Right cardiac atrium (tissue), 5 donors: ENCODE data around the gene GFRA3. TPM values are rescaled to one million over a fixed set of nuclear protein-coding genes. Genes with fewer than 3 reads are reported as not detected.
A peak's percentile ranks its signal among the peaks of the same experiment; 100 is the strongest.
"Not testable (repeated sequence)": the region's sequence is repeated elsewhere in the genome, so short reads cannot be mapped to it uniquely, and the experiment has no call there.

Experiments
- ATAC-seq, 2 donors: fragments of 200-7000 bp; cut with Tn5 transposase; one replicate each; pipeline versions ENCODE4 v1.8.0 to v1.9.1; 2020; ENCODE audit warnings: moderate library complexity in 2 of 2, mild to moderate bottlenecking in 1 of 2
- DNase-seq, 3 donors: peaks; one replicate each; pipeline ENCODE4 v3.0.0-alpha.2; 2020
- H3K27ac ChIP-seq: one replicate; pipeline ENCODE4 v1.5.1; 2013; ENCODE audit warnings: mild to moderate bottlenecking, low read length, control low read depth, moderate library complexity
- H3K27me3 ChIP-seq: one replicate; pipeline ENCODE4 v1.6.1; 2013; ENCODE audit not compliant: control insufficient read depth, insufficient read depth
- H3K4me1 ChIP-seq: one replicate; pipeline ENCODE4 v1.6.1; 2013; ENCODE audit warnings: low read length; ENCODE audit not compliant: control insufficient read depth, insufficient read depth
- H3K4me3 ChIP-seq: one replicate; pipeline ENCODE4 v1.5.1; 2013; ENCODE audit warnings: low read length, control low read depth
- H3K9me3 ChIP-seq: one replicate; pipeline ENCODE4 v1.6.1; 2013; ENCODE audit warnings: low read length; ENCODE audit not compliant: control insufficient read depth
- WGBS: extraction: QIAGEN DNeasy Blood & Tissue Kit; methylation state at CpG from one replicate; pipeline ENCODE4 v1.1.7; 2013; 5-methylcytosine and 5-hydroxymethylcytosine counted together
- intact Hi-C, 4 donors: fragments of 100-400 bp; cut with DNase I; formaldehyde crosslinking; loops; one replicate each; pipeline versions ENCODE4 v1.11.0 to v1.14.0; 2022 to 2023
- polyA plus RNA-seq: library from polyadenylated mRNA; stranded (reverse); fragments of 200-250 nt; gene quantifications from one replicate; pipeline ENCODE4 v1.2.3, GENCODE V29; 2013
- total RNA-seq, 4 donors: library from RNA; stranded (reverse); fragmentation: NEBNext Ultra II Directional; extraction: Animal tissue kit (Norgen Biotek cat#: 25700); gene quantifications; one replicate each; pipeline ENCODE4 v1.2.1, GENCODE V29; 2021
- donor health status: healthy with polysubstance abuse.
- donor health status: DM: no; HTN: yes; CAD: no.
- donor health status: DM: no; HTN: no; CAD: no.
- donor health status: DM: no; HTN: yes; CAD: no; lungs with severe emphysema.
- donor health status: DM: yes; HTN: yes; CAD: no.

GFRA3 gene
- total and polyA plus RNA-seq, 5 donors = 1.0 to 2.5 (median 1.8) TPM

DNA sequence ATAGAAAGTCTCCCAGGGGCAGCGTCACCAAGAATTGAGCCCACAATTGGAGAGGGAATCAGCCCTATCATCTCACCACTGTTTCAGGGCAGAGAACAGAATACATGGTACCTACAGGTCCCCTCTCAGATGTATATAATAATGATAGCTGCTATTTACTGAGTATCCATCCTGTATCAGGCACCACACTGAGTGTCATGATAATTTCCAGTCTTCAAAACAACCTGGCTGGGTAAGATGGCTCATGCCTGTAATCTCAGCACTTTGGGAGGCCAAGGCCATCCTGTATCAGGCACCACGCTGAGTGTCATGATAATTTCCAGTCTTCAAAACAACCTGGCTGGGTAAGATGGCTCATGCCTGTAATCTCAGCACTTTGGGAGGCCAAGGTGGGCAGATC, 26.6 kb downstream of the GFRA3 start:
- H3K9me3 ChIP-seq, DNase-seq, H3K4me3 ChIP-seq, H3K27ac ChIP-seq, intact Hi-C loops, H3K27me3 ChIP-seq, ATAC-seq, H3K4me1 ChIP-seq: not testable (repeated sequence)
- WGBS = 73% methylated on average over 2 of the region's 2 CpGs

DNA sequence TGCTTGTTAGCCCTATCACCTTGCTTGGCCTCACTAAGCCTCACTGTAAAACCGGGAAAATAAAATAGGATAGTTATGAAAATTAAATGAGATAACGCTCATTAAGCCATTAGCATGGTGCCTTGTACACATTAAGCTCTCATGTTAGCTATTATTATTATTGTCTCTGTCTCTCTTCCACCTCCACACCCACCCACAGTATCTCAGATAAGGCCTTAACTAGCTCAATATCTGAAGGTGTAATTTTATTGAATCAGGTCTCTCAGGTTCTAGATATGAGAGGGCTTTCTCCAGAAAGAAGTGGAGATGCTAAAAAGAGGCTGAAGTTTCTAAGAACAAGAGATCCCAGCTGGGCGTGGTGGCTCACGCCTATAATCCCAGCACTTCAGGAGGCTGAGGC, 27.6 kb downstream of the GFRA3 start:
- 91% methylated on average over 4 of the region's 4 CpGs for WGBS
- H3K27me3 ChIP-seq = no peaks in the 10 kb centered on the region
- intact Hi-C loops = no loop called here
- DNase-seq (no peak), ATAC-seq (no peak)
- no peaks in the 10 kb centered on the region for H3K9me3 ChIP-seq
- H3K4me3 ChIP-seq = no peak overlapping the region
- H3K27ac ChIP-seq = no peak overlapping the region
- no peaks in the 10 kb centered on the region for H3K4me1 ChIP-seq

DNA sequence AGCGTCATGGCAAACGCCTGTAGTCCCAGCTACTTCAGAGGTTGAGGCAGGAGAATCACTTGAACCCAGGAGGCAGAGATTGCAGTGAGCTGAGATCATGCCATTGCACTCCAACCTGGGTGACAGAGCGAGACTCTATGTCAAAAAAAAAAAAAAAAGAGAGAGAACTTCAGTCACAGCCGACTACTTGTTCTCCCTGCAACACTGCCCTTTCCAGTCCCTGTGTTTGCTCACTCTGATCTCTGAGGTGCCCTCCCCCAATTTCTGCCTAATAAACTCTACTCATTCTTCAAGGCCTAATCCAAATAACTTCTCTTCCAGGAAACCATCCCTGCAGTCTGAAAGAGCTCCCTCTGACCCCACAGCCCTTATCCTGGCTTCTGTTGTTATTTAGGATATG, 28.1 kb downstream of the GFRA3 start:
- DNase-seq (no peak), ATAC-seq (no peak)
- no peaks in the 10 kb centered on the region for H3K9me3 ChIP-seq
- intact Hi-C loops = no loop called here
- H3K27ac ChIP-seq = no peak overlapping the region
- no peaks in the 10 kb centered on the region for H3K4me1 ChIP-seq
- no peaks in the 10 kb centered on the region for H3K27me3 ChIP-seq
- H3K4me3 ChIP-seq = no peak overlapping the region
- 83% methylated on average over 4 of the region's 4 CpGs for WGBS

DNA sequence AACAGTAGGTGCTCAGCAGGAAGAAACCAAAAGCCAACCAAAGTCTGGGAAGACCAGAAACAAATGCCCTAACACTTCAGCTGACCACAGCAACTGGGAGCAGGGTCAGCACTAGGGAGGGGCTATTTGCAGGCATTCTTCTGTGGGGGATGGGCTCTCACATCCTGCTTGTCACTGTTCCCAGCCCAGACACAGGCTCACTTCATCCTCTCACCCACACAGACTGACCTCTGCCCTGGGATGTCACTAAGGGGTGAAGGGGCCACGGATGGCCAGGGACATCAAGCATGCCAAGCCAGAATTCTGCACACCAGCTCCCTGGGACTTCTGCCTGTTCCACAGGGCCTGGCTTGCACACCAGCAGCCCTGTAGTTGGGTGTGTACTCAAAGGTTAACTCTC, 28.7 kb downstream of the GFRA3 start:
- 19% methylated on average over 1 of the region's 1 CpG for WGBS
- no peaks in the 10 kb centered on the region for H3K4me1 ChIP-seq
- H3K9me3 ChIP-seq = no peaks in the 10 kb centered on the region
- no peak for ATAC-seq
- H3K27ac ChIP-seq = no peak overlapping the region
- DNase-seq = no peak
- no peaks in the 10 kb centered on the region for H3K27me3 ChIP-seq
- no peak overlapping the region for H3K4me3 ChIP-seq
- intact Hi-C loops = no loop called here

DNA sequence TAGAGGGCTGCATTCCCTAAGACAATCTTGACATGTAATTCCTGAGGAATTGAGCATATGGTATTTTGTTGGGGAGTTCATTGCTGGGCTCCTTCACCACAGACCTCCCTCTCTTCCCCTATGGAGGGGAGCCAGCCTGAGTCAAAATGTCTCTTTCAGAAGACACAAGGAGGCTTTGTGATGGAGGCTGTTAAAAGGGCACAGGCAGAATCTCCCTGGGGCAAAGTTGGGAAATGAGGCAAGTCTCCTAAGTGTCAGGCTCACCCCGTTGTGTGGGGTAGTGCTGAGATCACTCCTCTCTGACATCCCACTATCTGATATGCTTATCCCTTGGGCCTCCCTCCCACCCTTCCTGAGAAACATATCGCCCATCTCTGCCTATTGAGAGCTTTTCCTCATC, 30.6 kb downstream of the GFRA3 start:
- WGBS = 31% methylated on average over 2 of the region's 2 CpGs
- ATAC-seq (peak in 1 of 2 donors; percentile 33), DNase-seq (no peak)
- intact Hi-C loops = no loop called here
- no peaks in the 10 kb centered on the region for H3K9me3 ChIP-seq
- no peak overlapping the region for H3K27ac ChIP-seq
- no peak overlapping the region for H3K4me3 ChIP-seq
- no peaks in the 10 kb centered on the region for H3K27me3 ChIP-seq
- no peaks in the 10 kb centered on the region for H3K4me1 ChIP-seq

DNA sequence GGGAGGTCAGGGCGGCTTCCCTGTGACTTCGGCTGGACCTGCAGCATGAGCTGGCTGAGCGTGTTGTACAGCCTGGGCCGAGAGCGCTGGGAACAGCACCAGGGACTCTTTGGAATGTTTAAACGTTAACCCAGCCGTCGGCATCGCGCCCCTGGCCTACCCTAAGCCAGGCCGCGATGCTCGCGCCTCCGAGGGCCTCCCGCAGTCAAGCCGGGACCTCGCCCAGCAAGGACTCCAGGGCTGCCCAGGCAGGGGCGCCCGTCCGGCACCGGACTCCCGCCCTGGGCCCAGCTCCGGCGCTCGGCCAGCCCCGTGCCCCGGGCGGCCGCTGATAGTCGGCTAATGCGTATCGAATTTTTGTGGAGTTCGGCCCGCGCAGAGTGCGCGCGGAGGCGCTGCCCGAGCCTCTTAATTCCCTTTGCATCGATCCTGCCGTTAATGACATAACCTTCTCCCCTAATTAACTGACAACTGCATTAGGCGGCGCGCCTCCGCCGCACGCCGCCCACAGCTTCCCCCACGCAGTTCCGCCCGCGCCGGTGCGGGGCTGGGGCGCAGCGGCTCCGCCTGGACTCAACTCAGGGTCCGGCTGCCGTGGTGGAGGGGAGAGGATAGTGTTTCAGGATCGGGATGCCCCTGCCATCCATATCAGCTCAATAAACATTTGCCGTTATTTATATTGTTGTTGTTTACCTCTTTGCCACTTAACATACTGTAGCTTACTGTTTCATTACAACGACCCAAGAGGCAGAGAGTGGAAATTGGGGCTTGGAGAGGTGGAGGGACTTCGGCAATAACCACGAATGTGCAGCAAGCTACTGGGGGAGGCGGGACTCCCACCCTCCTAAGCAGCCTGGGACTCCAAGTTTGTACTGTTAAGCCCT, 32.5 kb downstream of the GFRA3 start:
- ATAC-seq = peak; percentile 85 to 86
- H3K4me1 ChIP-seq = no peaks in the 10 kb centered on the region
- H3K9me3 ChIP-seq = no peaks in the 10 kb centered on the region
- DNase-seq = peak; percentile 33 to 71 (median 68)
- peak overlapping the region; percentile 53 for H3K4me3 ChIP-seq
- intact Hi-C loops = no loop called here
- 4% methylated on average over 67 of the region's 67 CpGs for WGBS
- H3K27ac ChIP-seq = no peak overlapping the region
- H3K27me3 ChIP-seq = no peaks in the 10 kb centered on the region

DNA sequence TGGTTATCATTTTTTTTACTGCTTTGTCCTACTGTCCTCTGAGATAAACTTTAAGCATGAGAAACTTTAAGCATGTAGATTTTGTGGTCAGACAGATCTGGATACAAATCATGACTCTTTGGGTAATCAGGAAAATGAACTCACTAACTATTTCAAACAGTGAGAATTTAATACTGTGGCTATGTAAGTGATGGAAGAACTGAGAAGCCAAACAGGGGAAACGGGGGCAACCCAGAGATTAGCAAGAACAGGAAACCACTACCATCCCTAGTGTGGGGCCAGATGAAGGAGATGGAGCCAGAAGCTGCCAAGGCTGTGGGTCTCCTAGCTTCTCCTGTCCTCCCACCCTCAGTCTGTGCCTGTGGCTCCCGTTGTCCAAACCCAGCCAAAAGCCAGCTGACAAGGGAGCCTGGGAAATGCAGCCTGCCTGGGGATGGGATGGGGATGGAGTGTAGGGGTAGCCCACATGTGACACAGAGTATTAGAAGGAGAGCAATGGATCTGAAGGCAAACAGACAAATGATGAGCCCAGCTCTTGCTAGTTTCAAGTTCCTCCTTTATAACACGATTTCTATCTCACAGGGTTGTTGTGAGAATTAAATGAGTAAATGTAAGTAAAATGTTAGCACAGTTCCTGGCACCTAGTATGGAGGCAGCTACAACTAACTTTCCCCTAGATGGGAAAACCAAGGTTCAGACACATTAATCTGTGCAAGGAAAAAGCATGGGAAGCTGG, 33.6 kb downstream of the GFRA3 start:
- Histone ChIP-seq H3K27ac (no peak overlapping the region), H3K9me3 (no peaks in the 10 kb centered on the region), H3K4me3 (no peak overlapping the region), H3K27me3 (no peaks in the 10 kb centered on the region), H3K4me1 (no peaks in the 10 kb centered on the region)
- 62% methylated on average over 3 of the region's 3 CpGs for WGBS
- ATAC-seq (no peak), DNase-seq (no peak)
- intact Hi-C loops = no loop called here

DNA sequence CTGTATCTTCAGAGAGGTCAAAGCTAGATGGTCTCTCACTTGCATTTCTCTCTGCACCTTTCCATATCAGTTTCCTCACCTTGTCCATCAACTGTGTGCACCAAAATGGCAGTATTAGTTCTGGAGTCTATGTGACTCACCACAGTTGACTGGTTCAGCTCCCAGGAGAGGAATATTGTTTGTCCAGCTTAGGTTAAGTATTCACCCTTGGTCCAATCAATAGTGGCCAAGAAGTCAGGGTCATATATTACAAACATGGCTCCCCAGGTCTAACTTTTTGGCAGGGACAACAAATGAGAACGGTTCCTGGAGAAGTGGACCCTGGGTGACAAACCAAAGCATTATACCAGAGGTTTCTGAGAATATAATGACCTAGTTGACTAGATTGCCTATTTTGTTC, 36.4 kb downstream of the GFRA3 start:
- no peak overlapping the region for H3K27ac ChIP-seq
- H3K4me1 ChIP-seq = no peaks in the 10 kb centered on the region
- H3K9me3 ChIP-seq = no peaks in the 10 kb centered on the region
- H3K27me3 ChIP-seq = no peaks in the 10 kb centered on the region
- no peak overlapping the region for H3K4me3 ChIP-seq
- intact Hi-C loops = no loop called here
- no peak for ATAC-seq
- DNase-seq = no peak
- WGBS = 93% methylated on average over 1 of the region's 1 CpG

DNA sequence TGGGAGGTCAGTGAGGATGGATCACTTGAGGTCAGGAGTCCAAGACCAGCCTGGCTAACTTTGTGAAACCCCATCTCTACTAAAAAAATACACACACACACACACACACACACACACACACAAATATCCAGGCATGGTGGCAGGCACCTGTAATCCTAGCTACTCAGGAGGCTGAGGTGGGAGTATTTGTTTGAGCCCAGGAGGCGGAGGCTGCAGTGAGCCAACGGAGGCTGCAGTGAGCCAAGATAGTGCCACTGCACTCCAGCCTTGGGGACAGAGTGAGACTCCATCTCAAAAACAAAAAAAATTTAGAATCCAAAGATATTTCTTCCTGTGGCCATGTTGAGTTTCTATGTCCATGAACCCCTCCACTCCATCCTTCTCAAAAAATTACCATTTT, 39.8 kb downstream of the GFRA3 start:
- intact Hi-C loops = no loop called here
- Histone ChIP-seq H3K4me1 (peaks cover 3% of the 10 kb centered on the region), H3K27me3 (no peaks in the 10 kb centered on the region), H3K9me3 (no peaks in the 10 kb centered on the region), H3K27ac (no peak overlapping the region), H3K4me3 (no peak overlapping the region)
- ATAC-seq (no peak), DNase-seq (no peak)
- 82% methylated on average over 2 of the region's 2 CpGs for WGBS

DNA sequence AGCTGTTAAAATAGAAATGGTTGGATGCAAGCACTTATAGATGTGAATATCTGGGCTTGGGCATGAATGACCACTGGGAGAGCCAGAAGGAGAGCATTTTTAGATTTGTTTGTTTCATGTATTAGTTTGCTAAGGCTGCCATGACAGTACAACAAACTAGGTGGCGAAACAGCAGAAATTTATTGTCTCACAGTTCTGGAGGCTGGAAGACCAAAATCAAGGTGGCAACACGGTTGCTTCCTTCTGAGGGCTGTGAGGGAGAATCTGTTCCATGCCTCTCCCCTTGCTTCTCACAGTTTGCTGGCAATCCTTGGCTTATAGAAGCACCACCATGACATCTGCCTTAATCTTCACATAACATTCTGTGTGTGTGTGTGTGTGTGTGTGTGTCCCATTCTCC, 41.1 kb downstream of the GFRA3 start:
- Histone ChIP-seq H3K27me3 (no peaks in the 10 kb centered on the region), H3K4me3 (no peak overlapping the region), H3K27ac (no peak overlapping the region), H3K9me3 (no peaks in the 10 kb centered on the region), H3K4me1 (peaks cover 3% of the 10 kb centered on the region)
- intact Hi-C loops = no loop called here
- DNase-seq = no peak
- 78% methylated on average over 2 of the region's 2 CpGs for WGBS
- no peak for ATAC-seq

DNA sequence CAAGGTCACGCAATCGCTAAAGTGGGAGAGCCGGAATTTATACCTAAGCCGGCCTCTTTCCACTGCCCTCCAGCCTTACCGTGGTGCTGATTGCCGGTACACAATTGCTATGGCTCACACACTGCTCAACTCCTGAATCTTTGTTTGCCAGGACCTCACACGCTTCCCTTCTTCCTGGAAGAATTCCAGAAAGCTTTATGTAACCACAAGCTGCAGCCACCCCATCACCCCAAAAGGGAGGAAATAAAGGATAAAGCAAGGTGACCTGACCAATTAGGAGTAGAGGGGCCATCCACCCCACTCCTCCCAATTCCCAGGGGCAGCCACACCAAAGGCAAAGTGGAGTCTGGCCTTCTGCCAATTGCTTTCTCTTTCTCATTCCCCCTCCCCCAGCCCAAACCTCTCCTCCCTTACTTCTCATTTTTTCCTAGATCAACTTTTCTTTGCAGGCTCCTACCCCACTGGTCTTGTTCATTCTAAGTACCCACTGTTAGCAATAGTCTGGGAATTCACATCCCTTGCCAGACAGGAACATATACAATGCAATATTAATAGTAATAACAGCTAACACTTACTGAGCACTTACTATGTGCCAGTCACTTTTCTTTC, 43.3 kb downstream of the GFRA3 start:
- no peaks in the 10 kb centered on the region for H3K27me3 ChIP-seq
- no peak overlapping the region for H3K4me3 ChIP-seq
- peak overlapping the region; percentile 14 for H3K27ac ChIP-seq
- H3K4me1 ChIP-seq = peaks cover 3% of the 10 kb centered on the region
- intact Hi-C loops = no loop called here
- WGBS = 39% methylated on average over 7 of the region's 7 CpGs
- peak; percentile 60 to 75 for ATAC-seq
- no peak for DNase-seq
- H3K9me3 ChIP-seq = no peaks in the 10 kb centered on the region
